Sigmoid colon (tissue), 4 donors: ENCODE results near the gene SUMF2.

Experiments
- EP300 ChIP-seq, 4 donors: sonication (generic); formaldehyde crosslinking; IDR thresholded peaks; one replicate each; pipeline ENCODE4 v1.6.1; 2017; ENCODE audit warnings: antibody characterized with exemption in 4 of 4
- POLR2A ChIP-seq, 2 donors: fragments of 450-650 bp; IDR thresholded peaks; one replicate each; pipeline ENCODE4 v1.6.1; 2016; ENCODE audit warnings: antibody characterized with exemption in 2 of 2, mild to moderate bottlenecking in 2 of 2, moderate library complexity in 2 of 2
- TF ChIP-seq, protein P1 (sequence below), 4 experiments: fragments of 450-650 bp in 3 of 4; fragments of 200-600 bp in 1 of 4; IDR thresholded peaks; one replicate each; pipeline ENCODE4 v1.5.1; 2016 to 2019; ENCODE audit warnings: antibody characterized with exemption in 4 of 4, mild to moderate bottlenecking in 3 of 4, moderate library complexity in 2 of 4

DNA sequence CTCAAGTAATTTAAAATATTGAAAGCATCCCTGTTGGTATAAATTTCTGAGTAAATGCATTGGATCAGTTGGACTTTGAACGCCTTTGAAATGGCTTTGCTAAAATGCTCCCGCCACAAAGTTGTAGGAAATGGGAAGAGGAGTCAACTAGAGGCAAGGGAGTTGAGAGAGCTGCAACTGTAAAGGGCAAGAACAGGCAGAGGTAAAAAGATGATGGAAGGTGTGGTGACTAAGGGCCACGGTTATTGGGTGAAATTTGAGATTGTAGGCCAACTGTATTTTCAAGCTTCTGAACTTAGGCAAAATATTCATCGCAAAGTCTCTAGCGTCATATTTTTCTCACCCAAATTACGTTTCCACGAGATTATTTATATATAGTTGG is 595 bp upstream of the SUMF2 start:
- TF ChIP-seq, protein P1, sequence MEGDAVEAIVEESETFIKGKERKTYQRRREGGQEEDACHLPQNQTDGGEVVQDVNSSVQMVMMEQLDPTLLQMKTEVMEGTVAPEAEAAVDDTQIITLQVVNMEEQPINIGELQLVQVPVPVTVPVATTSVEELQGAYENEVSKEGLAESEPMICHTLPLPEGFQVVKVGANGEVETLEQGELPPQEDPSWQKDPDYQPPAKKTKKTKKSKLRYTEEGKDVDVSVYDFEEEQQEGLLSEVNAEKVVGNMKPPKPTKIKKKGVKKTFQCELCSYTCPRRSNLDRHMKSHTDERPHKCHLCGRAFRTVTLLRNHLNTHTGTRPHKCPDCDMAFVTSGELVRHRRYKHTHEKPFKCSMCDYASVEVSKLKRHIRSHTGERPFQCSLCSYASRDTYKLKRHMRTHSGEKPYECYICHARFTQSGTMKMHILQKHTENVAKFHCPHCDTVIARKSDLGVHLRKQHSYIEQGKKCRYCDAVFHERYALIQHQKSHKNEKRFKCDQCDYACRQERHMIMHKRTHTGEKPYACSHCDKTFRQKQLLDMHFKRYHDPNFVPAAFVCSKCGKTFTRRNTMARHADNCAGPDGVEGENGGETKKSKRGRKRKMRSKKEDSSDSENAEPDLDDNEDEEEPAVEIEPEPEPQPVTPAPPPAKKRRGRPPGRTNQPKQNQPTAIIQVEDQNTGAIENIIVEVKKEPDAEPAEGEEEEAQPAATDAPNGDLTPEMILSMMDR (IDR thresholded peaks at IDR 0.05), result no peak
- TF ChIP-seq POLR2A (IDR thresholded peaks at IDR 0.05) (no peak), EP300 (IDR thresholded peaks at IDR 0.05) (no peak)
